CD14-positive monocyte (primary cell): ENCODE data around the gene BTBD9. TPM values are rescaled to one million over a fixed set of nuclear protein-coding genes. Genes with fewer than 3 reads are reported as not detected.

Source experiments
- DNase-seq, 3 donors: peaks; one replicate each; pipeline ENCODE4 v3.0.0-alpha.2; 2011 to 2022
- H2AFZ ChIP-seq: 2 replicates; pipeline ENCODE4 v1.6.0; 2012; ENCODE audit warnings: mild to moderate bottlenecking, low read depth, low read length, inconsistent platforms; ENCODE audit not compliant: insufficient read depth, poor library complexity, severe bottlenecking
- H3K27ac ChIP-seq, 2 donors: 1 replicate in 1 of 2; 2 replicates in 1 of 2; pipeline ENCODE4 v1.5.1; 2012 to 2013; ENCODE audit warnings: low read length in 2 of 2, control low read depth in 1 of 2, inconsistent platforms in 1 of 2, low read depth in 1 of 2, mild to moderate bottlenecking in 1 of 2
- H3K27me3 ChIP-seq, 2 donors: one replicate each; pipeline versions ENCODE4 v1.6.0 to v1.6.1; 2011 to 2013; ENCODE audit warnings: low read length in 2 of 2; ENCODE audit not compliant: control insufficient read depth in 2 of 2, insufficient read depth in 2 of 2
- H3K36me3 ChIP-seq, 2 donors: replicated peaks in 1 of 2; 1 replicate in 1 of 2; 2 replicates in 1 of 2; pipeline versions ENCODE4 v1.5.1 to v1.6.1; 2012 to 2013; ENCODE audit warnings: low read length in 2 of 2, control low read depth in 1 of 2, inconsistent platforms in 1 of 2, mild to moderate bottlenecking in 1 of 2; ENCODE audit not compliant: insufficient read depth in 2 of 2, control insufficient read depth in 1 of 2
- H3K4me1 ChIP-seq, 2 donors: 1 replicate in 1 of 2; 2 replicates in 1 of 2; pipeline versions ENCODE4 v1.5.1 to v1.6.1; 2012 to 2013; ENCODE audit warnings: low read length in 2 of 2, control low read depth in 1 of 2, inconsistent platforms in 1 of 2, mild to moderate bottlenecking in 1 of 2, moderate library complexity in 1 of 2; ENCODE audit not compliant: insufficient read depth in 2 of 2, control insufficient read depth in 1 of 2
- H3K4me2 ChIP-seq: replicated peaks from 2 replicates; pipeline ENCODE3; 2012; ENCODE audit warnings: low read length, moderate library complexity, mild to moderate bottlenecking; ENCODE audit not compliant: poor library complexity, severe bottlenecking; ENCODE audit errors: extremely low read depth
- H3K4me3 ChIP-seq, 3 experiments: fragments of 200-600 bp in 1 of 3; sonication (generic) in 1 of 3; replicated peaks in 1 of 3; 1 replicate in 2 of 3; 2 replicates in 1 of 3; pipeline ENCODE4 v1.5.1; 2011 to 2013; ENCODE audit warnings: low read length in 3 of 3, mild to moderate bottlenecking in 3 of 3, control low read depth in 2 of 3, low read depth in 2 of 3, inconsistent platforms in 1 of 3, moderate library complexity in 1 of 3
- H3K79me2 ChIP-seq: 2 replicates; pipeline ENCODE4 v1.6.0; 2012; ENCODE audit warnings: mild to moderate bottlenecking, control low read depth, inconsistent platforms, low read length, moderate library complexity; ENCODE audit not compliant: insufficient read depth
- H3K9ac ChIP-seq: 2 replicates; pipeline ENCODE4 v1.6.0; 2017; ENCODE audit warnings: low read length, mild to moderate bottlenecking; ENCODE audit not compliant: insufficient read depth, poor library complexity, severe bottlenecking
- H3K9me3 ChIP-seq, 2 donors: replicated peaks in 1 of 2; 1 replicate in 1 of 2; 2 replicates in 1 of 2; pipeline versions ENCODE4 v1.5.1 to v1.6.1; 2012 to 2013; ENCODE audit warnings: low read length in 2 of 2, control low read depth in 1 of 2; ENCODE audit not compliant: control insufficient read depth in 1 of 2, insufficient read depth in 1 of 2
- H4K20me1 ChIP-seq: 2 replicates; pipeline ENCODE4 v1.6.0; 2012; ENCODE audit warnings: mild to moderate bottlenecking, low read length, control low read depth, moderate library complexity; ENCODE audit not compliant: insufficient read depth
- H3K27ac Mint-ChIP-seq, 7 donors: one replicate each; pipeline ENCODE4 v1.8.0; 2020; ENCODE audit warnings: mild to moderate bottlenecking in 7 of 7, mixed read lengths in 7 of 7, moderate library complexity in 6 of 7, inconsistent platforms in 2 of 7
- H3K27me3 Mint-ChIP-seq, 3 donors: one replicate each; pipeline ENCODE4 v1.8.0; 2021 to 2022; ENCODE audit warnings: low read depth in 3 of 3, mild to moderate bottlenecking in 3 of 3, mixed read lengths in 3 of 3, moderate library complexity in 3 of 3, inconsistent platforms in 1 of 3
- H3K36me3 Mint-ChIP-seq, 2 donors: one replicate each; pipeline ENCODE4 v1.8.0; 2020; ENCODE audit warnings: mixed read lengths in 2 of 2, inconsistent platforms in 1 of 2, mild to moderate bottlenecking in 1 of 2
- H3K4me1 Mint-ChIP-seq: one replicate; pipeline ENCODE4 v1.8.0; 2020; ENCODE audit warnings: mild to moderate bottlenecking, mixed read lengths
- H3K4me3 Mint-ChIP-seq, 2 donors: one replicate each; pipeline ENCODE4 v1.8.0; 2020; ENCODE audit warnings: mild to moderate bottlenecking in 2 of 2, mixed read lengths in 2 of 2, moderate library complexity in 1 of 2
- H3K9me3 Mint-ChIP-seq, 7 donors: one replicate each; pipeline ENCODE4 v1.8.0; 2020 to 2022; ENCODE audit warnings: mixed read lengths in 7 of 7, mild to moderate bottlenecking in 6 of 7, moderate library complexity in 6 of 7, inconsistent platforms in 2 of 7
- WGBS: methylation state at CpG from one replicate; pipeline ENCODE4 v1.1.5; 2013; ENCODE audit warnings: missing lambda C conversion rate; ENCODE audit not compliant: insufficient coverage; 5-methylcytosine and 5-hydroxymethylcytosine counted together
- intact Hi-C, 2 donors: fragments of 100-400 bp; cut with micrococcal nuclease; formaldehyde crosslinking; loops; one replicate each; pipeline versions ENCODE4 v1.15.0 to v1.15.1; 2023
- polyA plus RNA-seq, 3 donors: library from polyadenylated mRNA; depleted of rRNA in 1 of 3; unstranded in 2 of 3; stranded (reverse) in 1 of 3; fragments of 300-500 nt in 2 of 3; fragments of >200 nt in 1 of 3; fragmentation: Illumina TruSeq in 2 of 3; gene quantifications; 1 replicate in 2 of 3; 2 replicates in 1 of 3; pipeline ENCODE4 v1.2.3, GENCODE V29; 2012 to 2021
- TF ChIP-seq, protein P1 (sequence below): fragments of 200-600 bp; IDR thresholded peaks from one replicate; pipeline ENCODE4 v1.8.0; 2022; ENCODE audit warnings: antibody characterized with exemption, mild to moderate bottlenecking

BTBD9 gene
- polyA plus RNA-seq, 3 donors, result 5.2 to 7.5 (median 6.2) TPM

DNA sequence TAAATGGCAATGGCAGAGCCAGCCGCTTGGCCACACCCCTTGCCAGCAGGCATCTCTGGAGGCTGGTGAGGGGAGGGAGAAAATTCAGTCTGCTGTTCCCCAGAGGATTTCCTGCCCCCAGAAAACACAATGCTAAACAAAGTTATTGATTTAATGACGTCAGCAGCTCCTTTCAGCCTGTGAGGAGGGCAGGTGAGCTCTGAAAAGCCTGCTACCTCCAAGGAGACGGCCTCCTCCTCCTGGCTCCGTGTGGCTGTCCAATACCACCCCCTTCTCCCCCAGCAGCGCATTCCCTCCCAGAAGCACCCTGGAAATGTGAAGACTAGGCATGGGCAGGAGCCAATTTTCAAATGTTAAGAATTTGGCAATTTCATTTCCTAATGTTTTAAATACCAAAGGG lies 427.1 kb downstream of the BTBD9 start:
- no peaks in the 10 kb centered on the region for H4K20me1 ChIP-seq
- DNase-seq, result no peak
- H3K4me3 ChIP-seq, result no peak overlapping the region
- no peaks in the 10 kb centered on the region for H3K27me3 Mint-ChIP-seq
- no peaks in the 10 kb centered on the region for H3K27me3 ChIP-seq
- no peak overlapping the region for H3K4me2 ChIP-seq
- H3K9me3 ChIP-seq, result no peaks in the 10 kb centered on the region
- H3K36me3 Mint-ChIP-seq, result no peaks in the 10 kb centered on the region
- no peaks in the 10 kb centered on the region for H3K36me3 ChIP-seq
- H3K4me1 Mint-ChIP-seq, result no peaks in the 10 kb centered on the region
- 100% methylated on average over 1 of the region's 5 CpGs for WGBS
- H3K9ac ChIP-seq, result no peak overlapping the region
- H3K9me3 Mint-ChIP-seq, result no peaks in the 10 kb centered on the region
- no peak overlapping the region for H3K4me3 Mint-ChIP-seq
- H2AFZ ChIP-seq, result no peak overlapping the region
- no peak overlapping the region for H3K27ac ChIP-seq
- no peaks in the 10 kb centered on the region for H3K79me2 ChIP-seq
- intact Hi-C loops, result no loop called here
- H3K4me1 ChIP-seq, result no peaks in the 10 kb centered on the region
- H3K27ac Mint-ChIP-seq, result peak overlapping the region in 1 of 7 donors; percentile 63
- TF ChIP-seq, protein P1, sequence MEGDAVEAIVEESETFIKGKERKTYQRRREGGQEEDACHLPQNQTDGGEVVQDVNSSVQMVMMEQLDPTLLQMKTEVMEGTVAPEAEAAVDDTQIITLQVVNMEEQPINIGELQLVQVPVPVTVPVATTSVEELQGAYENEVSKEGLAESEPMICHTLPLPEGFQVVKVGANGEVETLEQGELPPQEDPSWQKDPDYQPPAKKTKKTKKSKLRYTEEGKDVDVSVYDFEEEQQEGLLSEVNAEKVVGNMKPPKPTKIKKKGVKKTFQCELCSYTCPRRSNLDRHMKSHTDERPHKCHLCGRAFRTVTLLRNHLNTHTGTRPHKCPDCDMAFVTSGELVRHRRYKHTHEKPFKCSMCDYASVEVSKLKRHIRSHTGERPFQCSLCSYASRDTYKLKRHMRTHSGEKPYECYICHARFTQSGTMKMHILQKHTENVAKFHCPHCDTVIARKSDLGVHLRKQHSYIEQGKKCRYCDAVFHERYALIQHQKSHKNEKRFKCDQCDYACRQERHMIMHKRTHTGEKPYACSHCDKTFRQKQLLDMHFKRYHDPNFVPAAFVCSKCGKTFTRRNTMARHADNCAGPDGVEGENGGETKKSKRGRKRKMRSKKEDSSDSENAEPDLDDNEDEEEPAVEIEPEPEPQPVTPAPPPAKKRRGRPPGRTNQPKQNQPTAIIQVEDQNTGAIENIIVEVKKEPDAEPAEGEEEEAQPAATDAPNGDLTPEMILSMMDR, result no peak

- no CpG with 5 or more reads among the region's 3 CpGs for WGBS
- Histone ChIP-seq H3K9ac (no peak overlapping the region), H3K27ac (no peak overlapping the region), H3K4me3 (no peak overlapping the region), H3K9me3 (no peaks in the 10 kb centered on the region), H3K4me2 (no peak overlapping the region), H3K36me3 (no peaks in the 10 kb centered on the region), H3K4me1 (no peaks in the 10 kb centered on the region), H3K27me3 (no peaks in the 10 kb centered on the region), H3K79me2 (no peaks in the 10 kb centered on the region), H4K20me1 (no peaks in the 10 kb centered on the region), H2AFZ (no peak overlapping the region)
- TF ChIP-seq, protein P1, result no peak
- no peak overlapping the region for H3K4me3 Mint-ChIP-seq
- intact Hi-C loops, result no loop called here
- H3K36me3 Mint-ChIP-seq, result no peaks in the 10 kb centered on the region
- no peaks in the 10 kb centered on the region for H3K4me1 Mint-ChIP-seq
- H3K27ac Mint-ChIP-seq, result peak overlapping the region in 1 of 7 donors; percentile 47
- no peak for DNase-seq
- no peaks in the 10 kb centered on the region for H3K9me3 Mint-ChIP-seq
- no peaks in the 10 kb centered on the region for H3K27me3 Mint-ChIP-seq
These were observed 427.6 kb downstream of the BTBD9 start for GRCh38 chr6:38212116-38212515.
